ENCODE data around the gene PPM1N. TPM values are rescaled to one million over a fixed set of nuclear protein-coding genes. Genes with fewer than 3 reads are reported as not detected.
"Not testable (repeated sequence)": the region's sequence is repeated elsewhere in the genome, so short reads cannot be mapped to it uniquely, and the experiment has no call there.

PPM1N gene
- total RNA-seq, 1 donor from 2014 or later = 1.0 TPM

DNA sequence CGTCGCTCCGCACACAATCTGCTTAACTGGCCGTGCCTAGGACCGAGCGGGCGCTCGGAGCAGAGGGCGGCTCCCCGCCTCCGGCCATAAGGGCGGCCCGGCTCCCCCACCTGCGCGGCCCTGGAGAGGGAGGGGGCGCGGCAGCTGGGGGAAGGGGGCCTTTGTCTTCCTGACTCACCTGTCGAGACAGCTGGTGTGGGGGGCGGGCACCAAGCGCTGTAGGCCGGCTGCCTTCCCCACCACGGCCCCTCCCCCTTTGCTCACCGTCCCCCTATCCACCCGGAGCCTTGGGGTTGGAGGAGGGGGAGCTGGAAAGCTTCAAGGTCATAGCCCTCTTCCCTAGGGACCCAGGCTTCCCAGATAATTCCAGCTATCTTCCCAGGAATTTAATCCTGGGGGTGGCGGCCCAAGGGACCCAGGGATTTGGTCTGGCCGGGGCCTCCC, 10.2 kb downstream of the PPM1N start:
- DNase-seq (ENCODE audit: low read depth in 2 of 2) = peak in 1 of 2 donors; percentile 46

DNA sequence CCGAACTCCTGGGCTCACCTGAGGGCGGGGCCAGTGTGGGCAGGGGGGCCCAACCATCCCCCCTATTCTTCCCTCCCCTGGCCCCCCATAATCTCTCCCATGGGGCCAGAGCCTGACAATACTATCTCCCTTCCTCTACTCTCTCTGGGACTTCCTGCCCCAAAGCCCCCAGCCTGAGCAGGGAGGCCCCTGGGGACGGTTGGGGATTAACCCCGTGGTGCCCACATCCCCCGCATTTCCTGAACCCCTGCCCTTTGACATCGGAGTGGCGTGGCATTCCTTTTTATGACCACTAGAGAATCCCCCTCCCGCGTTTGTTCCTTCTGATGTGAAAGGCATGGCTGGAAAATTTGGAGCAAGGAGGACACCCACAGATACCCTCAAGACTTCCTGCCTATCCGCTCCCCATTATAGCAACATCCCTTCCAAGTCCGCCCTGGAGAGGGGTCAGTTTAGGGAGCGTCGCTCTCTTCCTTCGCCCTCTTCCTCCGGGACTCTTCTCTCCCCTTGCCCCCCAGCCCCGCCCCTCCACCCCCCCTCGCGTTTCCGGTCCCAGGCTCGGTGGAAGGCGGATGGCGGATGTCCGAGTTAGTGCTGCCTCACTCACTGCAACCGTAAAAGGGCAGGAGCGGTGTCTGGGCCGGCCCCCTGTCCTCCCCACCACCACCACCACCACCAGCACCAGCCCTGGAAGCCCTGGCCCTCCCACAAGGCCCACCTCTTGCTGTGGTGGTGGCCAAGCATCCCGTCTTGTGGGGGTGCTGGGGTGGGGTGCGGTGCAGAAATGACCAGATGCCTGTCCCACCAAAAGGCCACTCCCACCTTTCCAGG, 10.8 kb downstream of the PPM1N start:
- DNase-seq (ENCODE audit: low read depth in 2 of 2) = peak in 1 of 2 donors; percentile 58

GRCh38 chr19:45509692-45510015, 11.4 kb downstream of the PPM1N start:
- no peak for DNase-seq (ENCODE audit: low read depth in 2 of 2)

DNA sequence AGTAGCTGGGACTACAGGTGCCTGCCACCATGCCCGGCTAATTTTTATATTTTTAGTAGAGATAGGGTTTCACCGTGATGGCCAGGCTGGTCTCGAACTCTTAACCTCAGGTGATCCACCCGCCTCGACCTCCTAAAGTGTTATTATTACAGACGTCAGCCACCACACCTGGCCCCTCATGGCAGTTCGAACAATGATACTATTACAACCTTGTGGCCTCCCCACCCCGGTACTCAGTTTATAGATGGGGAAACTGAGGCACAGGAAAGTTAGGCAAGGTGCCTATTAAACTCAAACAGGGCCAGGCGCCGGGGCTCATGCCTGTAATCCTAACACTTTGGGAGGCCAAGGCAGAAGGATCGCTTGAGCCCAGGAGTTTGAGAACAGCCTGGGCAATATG, 12.1 kb downstream of the PPM1N start:
- DNase-seq (ENCODE audit: low read depth in 2 of 2) = not testable (repeated sequence)

DNA sequence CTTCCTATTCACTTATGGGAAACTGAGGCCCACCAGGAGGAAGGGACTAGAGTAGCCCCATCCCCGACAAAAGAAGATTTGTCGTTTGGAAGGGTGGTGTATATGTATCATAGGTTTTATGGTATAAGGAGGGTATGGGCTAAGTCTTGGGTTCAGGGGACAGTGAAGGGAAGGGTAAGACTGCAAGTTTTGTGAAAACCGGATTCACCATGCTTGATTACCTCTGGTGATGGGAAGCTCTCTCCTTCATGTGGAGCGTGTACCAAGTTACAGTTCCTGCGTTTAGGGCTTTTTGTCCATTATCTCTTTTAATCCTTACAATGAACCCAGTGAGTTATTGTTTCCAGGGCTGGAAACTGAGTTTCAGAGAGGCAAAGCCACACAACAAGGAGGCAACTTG, 12.8 kb downstream of the PPM1N start:
- no peak for DNase-seq (ENCODE audit: low read depth in 2 of 2)

GRCh38 chr19:45512881-45513483, 14.7 kb downstream of the PPM1N start:
- DNase-seq (ENCODE audit: low read depth in 2 of 2) = no peak

DNA sequence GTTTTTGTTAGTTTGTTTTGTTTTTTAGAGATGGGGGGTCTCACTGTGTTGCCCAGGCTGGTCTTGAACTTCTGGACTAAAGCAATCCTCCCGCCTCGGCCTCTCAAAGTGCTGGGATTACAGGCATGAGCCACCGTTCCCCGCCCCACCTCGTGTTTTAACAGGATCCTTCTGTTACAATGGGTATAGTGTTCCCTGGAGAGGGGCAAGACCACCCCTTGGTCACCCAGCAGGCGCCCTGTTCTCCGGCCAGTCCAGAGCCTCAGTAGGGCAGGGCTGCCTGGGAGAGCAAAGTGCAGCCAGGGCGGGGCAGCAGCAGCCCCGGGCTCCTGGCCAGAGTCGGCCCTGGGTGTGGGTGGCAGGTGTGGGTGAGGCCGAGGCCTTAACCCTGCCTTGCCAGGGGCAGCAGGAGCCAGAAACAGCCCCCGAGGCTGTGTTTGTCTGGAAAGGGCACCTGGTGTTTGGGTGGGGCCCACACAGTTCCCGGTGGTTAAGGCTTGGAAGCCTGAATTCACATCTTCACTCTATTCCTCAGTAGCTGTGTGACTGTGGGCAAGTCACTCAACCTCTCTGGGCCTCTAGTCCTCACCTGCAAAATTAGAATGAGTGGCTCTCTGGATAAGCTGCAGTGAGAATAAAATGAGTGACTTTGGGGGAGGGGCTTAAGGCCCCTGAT, 16.3 kb downstream of the PPM1N start:
- DNase-seq (ENCODE audit: low read depth in 2 of 2) = no peak

GRCh38 chr19:45515081-45515624, 16.9 kb downstream of the PPM1N start:
- peak in 1 of 2 donors; percentile 16 for DNase-seq (ENCODE audit: low read depth in 2 of 2)

GRCh38 chr19:45515807-45516401, 17.7 kb downstream of the PPM1N start:
- DNase-seq (ENCODE audit: low read depth in 2 of 2) = no peak

DNA sequence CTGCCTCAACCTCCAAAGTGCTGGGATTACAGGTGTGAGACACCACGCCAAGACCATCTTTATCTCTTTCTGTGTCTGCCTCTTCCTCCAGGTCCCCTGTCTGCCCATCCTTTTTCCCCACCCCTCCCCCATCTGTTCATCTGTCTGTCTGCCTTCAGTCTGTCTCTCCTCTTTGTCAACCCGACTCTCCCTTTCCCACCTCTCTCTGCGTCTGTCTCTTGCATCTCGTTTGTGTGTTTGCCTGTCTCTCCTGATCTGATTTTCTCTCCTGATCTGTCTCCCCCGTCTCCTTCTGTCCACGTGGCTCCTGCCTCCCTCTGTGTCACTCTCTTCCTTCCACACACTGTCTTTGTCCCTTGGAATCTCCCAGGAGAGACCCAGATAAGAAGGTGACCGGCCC, 19.0 kb downstream of the PPM1N start:
- no peak for DNase-seq (ENCODE audit: low read depth in 2 of 2)

GRCh38 chr19:45517641-45518468, 19.6 kb downstream of the PPM1N start:
- no peak for DNase-seq (ENCODE audit: low read depth in 2 of 2)

DNA sequence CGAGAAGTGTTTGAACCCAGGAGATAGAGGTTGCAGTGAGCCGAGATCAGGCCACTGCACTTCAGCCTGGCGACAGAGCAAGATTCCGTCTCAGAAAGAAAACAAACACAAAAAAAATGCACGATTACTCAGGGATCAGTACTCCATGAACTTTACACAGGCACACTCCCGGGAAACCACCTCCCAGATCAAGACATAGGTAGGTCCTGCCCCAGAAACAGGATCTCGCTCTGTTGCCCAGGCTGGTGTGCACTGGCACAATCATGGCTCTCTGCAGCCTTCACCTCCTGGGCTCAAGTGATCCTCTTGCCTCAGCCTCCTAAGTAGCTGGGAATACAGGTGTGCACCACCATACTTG, 20.2 kb downstream of the PPM1N start:
- DNase-seq (ENCODE audit: low read depth in 2 of 2) = no peak

GRCh38 chr19:45522010-45522941, 24.0 kb downstream of the PPM1N start:
- DNase-seq (ENCODE audit: low read depth in 2 of 2) = no peak

- peak; percentile 84 to 89 for DNase-seq (ENCODE audit: low read depth in 2 of 2)
These were observed 25.5 kb downstream of the PPM1N start for GRCh38 chr19:45523642-45524256.

DNA sequence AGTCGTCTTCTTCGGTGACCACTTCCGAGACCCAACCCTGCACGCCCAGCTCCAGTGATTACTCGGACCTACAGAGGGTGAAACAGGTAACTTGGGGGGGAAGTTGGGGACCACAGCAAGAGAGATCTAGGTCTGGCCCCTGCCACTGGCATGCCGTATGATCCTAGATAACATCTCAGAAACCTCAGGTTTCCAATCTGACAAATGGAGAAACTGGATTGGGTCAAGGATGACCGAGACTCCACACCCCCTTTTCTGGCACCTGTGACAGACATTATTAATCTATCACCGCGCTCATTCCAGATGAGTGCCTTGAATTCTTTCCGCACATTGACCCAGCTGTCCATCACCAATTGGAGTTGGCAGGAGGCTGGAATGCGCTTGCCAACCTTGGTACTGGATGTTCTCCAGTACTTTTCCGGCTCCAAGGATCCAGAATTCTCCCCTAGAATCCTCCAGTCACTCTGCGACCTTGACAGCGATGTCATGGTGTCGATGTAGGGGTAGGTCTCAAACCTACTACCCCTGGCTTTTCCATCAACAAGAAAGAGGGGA, 26.4 kb downstream of the PPM1N start:
- DNase-seq (ENCODE audit: low read depth in 2 of 2) = no peak

DNA sequence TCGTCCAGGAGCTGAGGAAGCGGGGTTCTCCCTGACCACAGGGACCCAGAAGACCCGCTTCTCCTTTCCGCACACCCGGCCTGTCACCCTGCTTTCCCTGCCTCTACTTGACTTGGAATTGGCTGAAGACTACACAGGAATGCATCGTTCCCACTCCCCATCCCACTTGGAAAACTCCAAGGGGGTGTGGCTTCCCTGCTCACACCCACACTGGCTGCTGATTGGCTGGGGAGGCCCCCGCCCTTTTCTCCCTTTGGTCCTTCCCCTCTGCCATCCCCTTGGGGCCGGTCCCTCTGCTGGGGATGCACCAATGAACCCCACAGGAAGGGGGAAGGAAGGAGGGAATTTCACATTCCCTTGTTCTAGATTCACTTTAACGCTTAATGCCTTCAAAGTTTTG, 27.9 kb downstream of the PPM1N start:
- peak in 1 of 2 donors; percentile 66 for DNase-seq (ENCODE audit: low read depth in 2 of 2)

DNA sequence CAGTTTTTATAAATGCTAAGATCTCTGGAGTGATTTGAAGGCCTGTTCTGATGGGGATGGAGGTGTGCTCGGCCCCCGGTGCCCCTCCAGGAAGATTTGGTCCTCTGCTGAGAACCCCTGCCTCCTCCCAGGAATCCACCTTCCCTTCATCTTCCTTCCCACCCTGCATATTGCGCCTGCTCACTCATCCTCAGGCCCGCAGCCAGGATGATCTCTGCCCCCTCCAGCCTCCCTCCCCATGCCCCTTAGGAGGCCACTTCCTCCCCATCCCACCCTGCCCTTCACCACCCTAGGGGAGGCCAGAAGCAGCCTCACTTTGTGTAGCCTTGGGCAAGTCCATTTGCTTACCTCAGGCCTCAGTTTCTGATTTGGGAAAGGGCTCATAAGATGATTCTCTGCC, 28.7 kb downstream of the PPM1N start:
- DNase-seq (ENCODE audit: low read depth in 2 of 2) = no peak

DNA sequence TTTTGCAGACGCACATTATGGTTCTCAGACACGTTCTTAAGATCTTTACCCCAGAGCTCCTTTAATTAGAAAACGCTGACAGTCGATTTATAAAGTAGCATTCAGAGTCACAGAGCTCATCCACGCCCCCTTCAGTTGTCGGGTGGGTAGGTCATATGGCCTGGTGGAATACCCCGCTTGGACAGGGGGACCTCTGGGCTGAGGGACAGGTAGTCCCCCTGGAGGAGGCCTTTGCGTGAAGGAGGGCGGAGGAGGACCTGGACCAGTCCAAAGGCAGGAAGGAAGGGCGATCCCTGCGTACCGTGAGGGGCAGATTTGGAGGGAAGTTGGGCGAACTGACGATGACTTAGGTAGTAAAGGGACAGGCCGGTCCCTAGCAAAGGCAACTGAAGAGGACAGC, 29.5 kb downstream of the PPM1N start:
- DNase-seq (ENCODE audit: low read depth in 2 of 2) = no peak

GRCh38 chr19:45528149-45528743, 30.0 kb downstream of the PPM1N start:
- DNase-seq (ENCODE audit: low read depth in 2 of 2) = no peak
